Measurements from ENCODE around the gene SPECC1.
"Not testable (repeated sequence)": the region's sequence is repeated elsewhere in the genome, so short reads cannot be mapped to it uniquely, and the experiment has no call there.

SPECC1 gene

DNA sequence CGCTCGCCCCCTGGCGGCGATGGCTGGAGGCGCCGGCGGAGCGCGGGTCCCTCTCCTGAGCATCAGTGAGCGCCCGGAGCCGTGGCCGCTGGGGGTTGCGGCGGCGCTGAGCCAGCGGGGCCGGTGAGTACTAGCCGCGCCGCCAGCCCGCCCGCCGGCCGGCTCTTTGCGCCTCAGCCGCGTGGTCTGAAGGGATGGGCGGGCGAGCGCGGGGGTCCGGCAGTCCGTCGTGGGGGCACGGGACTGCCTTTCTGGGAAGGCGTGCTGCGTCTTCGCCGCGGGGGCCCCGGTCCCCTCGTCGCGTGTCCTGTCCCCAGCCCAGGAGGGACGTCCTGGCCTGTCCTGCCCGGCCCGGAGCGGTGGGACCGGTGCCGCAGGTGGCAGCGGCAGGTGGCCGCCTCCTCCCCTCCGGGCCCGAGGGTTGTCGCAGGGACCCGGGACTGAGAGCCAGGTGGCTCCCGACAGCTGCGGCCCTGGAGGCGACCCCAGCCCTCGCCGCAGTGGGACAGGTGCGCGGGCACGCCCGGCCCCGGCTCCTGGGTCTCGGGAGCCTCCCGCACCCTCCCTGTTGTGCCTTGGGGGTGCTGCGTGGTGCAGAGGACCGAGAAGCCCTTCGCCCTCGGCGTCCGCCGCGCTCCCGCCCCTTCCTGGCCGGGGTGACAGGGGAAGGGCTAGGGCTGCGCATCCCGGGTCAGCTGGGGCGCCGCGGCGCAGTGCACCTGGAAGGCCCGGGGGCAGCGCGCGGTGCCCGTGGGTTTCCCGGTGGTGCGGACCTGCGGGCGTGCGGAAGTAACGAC lies at the start of gene SPECC1:
Gene SPECC1, plus strand, starts transcription at position 58 of the 797 bp plus-strand sequence. CDS start 87,293 bp downstream, outside the sequence.
- no peak for FAIRE-seq
- peak; percentile 25 for DNase-seq (ENCODE audit: low spot score)

DNA sequence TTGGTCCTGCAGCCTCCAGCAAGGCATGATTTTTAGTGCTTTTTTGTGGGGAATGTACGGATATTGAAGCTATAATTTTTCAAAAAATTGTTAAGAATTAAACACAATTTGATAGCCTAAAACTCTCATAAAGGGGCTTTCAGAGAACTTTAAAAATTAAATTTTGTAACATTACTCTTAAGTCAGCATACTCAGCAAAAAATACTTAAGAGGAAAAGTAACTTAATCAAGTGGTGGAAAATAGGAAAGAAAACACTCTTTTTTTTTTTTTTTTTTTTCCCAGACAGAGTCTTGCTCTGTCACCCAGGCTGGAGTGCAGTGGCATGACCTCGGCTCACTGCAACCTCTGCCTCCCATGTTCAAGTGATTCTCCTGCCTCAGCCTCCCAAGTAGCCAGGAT lies 46.2 kb upstream of the SPECC1 start:
- not testable (repeated sequence) for FAIRE-seq; DNase-seq (ENCODE audit: low spot score)

DNA sequence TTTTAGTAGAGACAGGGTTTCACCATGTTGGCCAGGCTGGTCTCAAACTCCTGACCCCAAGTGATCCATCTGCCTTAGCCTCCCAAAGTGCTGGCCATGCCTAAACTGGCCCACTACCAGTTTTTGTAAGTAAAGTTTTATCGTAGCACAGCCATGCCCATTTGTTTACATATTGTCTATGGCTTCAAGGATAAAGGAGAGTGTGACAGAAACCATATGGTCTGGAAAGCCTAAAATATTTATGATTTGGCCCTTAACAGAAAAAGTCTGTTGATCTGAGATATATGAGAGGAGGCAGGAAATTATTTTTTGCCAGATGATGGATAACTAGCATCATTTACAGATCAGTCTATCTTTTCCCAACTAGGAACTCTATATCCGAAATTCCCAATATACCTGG lies 36.0 kb upstream of the SPECC1 start:
- DNase-seq (ENCODE audit: low spot score) = no peak
- no peak for FAIRE-seq

GRCh38 chr17:19975601-19976000 lies 33.6 kb upstream of the SPECC1 start:
- FAIRE-seq = no peak
- DNase-seq (ENCODE audit: low spot score) = no peak

DNA sequence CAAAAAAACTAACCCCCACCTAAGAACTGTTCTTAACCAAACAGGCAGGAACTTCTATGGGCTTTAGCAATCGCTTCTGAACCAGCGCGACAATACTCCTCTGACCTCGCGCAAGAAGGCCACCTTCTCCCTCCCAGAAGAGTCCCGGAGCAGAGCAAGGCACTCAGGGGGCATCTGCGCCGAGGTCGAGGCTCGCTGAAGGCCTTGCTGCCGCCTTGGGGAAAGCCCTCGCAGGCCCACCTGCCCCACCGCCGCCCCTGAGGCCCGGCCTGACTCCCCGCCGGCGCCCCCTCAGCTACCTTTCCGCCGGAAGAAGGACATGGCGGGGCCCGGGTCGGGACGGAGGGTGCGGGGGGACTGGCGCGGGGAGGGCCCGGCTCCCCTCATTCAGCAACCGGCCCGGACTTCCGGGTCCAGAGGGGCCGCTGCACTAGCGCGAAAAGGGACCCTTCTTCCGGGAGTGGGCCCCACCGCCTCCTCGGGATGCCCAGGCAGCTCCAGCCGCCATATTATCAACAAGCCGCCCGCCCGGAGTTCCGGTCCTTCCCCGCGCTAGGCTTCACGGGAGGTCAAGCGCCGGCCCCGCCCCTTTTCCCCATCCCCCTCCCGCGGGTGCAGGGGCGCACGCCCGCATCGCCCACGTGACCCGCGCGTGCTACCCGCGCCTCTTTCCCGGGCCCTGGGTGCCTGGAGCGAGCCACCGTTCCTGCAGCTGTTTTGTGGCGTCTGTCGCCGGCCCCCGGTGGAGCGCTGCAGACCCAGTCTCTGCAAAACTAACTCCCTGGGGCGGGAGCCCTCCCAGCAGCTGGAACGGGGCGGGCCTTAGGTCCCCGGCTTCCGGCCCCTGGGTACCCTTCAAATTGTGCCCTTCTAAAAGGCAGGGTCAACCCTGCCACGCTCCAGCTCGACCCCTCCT lies 31.6 kb upstream of the SPECC1 start, which contains the start of gene AKAP10:
Gene AKAP10, minus strand, starts transcription at position 536 of the 916 bp plus-strand sequence. Its CDS starts 149 bp downstream, at position 387.
- FAIRE-seq = no peak
- peak; percentile 52 for DNase-seq (ENCODE audit: low spot score)

DNA sequence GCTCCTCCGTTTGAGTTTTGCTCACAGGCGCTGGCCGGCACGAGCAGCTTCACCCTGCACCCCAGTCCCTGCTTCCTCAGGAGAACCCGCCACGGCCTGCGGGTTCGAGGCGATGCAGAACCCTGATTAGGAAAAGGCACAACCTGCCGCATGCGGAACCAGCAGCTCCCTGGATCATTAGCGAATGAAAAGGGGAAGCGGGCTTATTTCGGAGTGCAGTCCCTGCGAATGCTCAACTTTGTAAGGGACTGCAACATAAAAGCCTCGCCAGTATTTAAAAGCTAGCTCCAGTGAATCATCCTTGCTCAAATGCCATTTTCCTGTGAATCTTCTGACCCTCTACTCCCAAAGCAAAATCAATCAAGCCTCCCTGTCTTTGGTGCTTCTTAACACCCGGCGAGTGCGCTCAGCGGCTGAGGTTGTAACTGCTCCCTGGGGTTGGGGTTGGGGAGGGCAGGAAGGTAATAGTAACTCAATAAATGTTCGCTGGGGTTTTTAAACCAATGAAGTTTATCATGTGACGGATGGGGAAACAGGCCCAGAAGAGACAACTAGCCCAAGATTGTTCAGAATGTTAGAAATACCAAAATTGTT lies 30.9 kb upstream of the SPECC1 start:
- DNase-seq (ENCODE audit: low spot score) = no peak
- no peak for FAIRE-seq

GRCh38 chr17:19978805-19979211 lies 30.4 kb upstream of the SPECC1 start:
- FAIRE-seq (no peak), DNase-seq (ENCODE audit: low spot score) (no peak)

- DNase-seq (ENCODE audit: low spot score) (no peak), FAIRE-seq (no peak)
Observed at GRCh38 chr17:19979917-19980770, 29.0 kb upstream of the SPECC1 start.

GRCh38 chr17:19986941-19987861 lies 22.0 kb upstream of the SPECC1 start:
- no peak for FAIRE-seq

GRCh38 chr17:19987897-19988296 lies 21.3 kb upstream of the SPECC1 start:
- FAIRE-seq (no peak), DNase-seq (ENCODE audit: low spot score) (no peak)

More at GRCh38 chr17:19986941-19987861, 22.0 kb upstream of the SPECC1 start:
- no peak for DNase-seq (ENCODE audit: low spot score)

GRCh38 chr17:19991252-19991885 lies 17.8 kb upstream of the SPECC1 start:
- no peak for FAIRE-seq
- no peak for DNase-seq (ENCODE audit: low spot score)

DNA sequence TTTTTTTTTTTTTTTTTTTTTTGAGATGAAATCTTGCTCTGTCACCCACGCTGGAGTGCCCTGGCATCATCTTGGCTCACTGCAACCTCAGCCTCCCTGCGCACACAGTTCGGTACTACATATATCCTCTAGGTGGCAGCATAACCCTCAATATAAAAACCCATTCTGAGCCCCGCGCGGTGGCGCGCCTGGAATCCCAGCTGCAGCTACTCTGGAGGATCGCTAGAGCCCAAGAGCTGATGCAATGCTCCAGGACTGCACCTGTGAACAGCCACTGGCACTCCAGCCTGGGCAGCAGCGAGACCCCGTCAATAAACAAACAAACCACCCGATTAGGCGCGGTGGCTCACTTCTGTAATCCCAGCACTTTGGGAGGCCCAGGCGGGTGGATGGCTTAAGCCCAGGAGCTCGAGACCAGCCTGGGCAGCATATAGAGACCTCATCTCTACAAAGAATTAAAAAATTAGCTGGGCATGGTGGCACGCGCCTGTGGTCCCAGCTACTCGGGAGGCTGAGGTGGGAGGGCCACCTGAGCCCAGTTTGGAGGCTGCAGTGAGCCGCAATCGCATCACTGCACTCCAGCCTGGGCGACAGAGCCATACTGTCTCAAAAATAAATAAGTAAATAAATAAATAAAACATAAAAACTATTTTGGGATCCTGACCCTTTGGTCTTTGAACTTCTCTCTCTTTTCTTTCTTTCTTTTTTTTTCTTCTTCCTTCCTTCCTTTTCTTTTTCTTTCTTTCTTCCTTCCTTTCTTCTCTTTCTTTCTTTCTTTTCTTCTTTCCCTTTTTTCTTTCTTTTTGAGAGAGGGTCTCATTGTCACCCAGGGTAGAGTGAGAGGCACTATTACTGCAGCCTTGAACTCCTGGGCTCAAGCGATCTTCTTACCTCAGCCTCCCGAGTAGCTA lies 16.1 kb upstream of the SPECC1 start:
- peak; percentile 65 for DNase-seq (ENCODE audit: low spot score)
- peak; percentile 42 for FAIRE-seq

DNA sequence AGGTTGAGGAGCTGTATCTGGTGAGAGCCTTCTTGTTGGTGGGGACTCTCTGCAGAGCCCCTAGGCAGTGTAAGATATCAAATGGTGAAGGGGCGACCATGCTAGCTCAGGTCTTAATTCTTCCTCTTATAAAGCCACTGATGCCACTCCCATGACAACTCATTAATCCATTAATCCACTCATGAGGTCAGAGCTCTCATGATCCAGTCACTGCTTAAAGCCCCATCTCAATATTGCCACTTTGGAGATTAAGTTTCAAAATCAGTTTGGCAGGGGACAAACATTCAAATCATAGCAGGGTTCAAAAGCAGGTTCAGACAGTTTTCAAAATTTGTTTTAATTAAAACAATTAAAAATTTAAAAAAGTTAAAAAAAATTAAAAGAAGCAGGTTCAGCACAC lies 13.1 kb upstream of the SPECC1 start:
- DNase-seq (ENCODE audit: low spot score) (no peak), FAIRE-seq (no peak)

DNA sequence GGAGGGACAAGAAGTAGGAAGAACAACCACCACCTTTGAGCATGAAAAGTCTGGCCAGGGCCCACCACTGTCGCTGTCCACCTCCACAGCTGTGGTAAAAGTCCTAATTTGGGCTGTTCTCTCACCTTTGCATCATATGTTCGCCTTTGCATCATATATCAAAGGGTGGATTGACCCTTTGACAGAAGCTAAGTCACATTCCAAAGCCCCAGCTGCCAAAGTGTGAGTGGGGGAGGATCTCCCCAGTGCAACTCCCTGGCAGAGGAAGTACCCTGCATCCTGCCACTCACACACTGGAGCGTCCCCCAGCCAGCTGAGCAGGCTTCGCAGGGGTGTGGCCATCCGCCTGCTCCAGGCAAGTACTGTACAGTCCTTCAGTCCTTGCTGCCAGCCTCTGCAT lies 12.7 kb upstream of the SPECC1 start:
- no peak for DNase-seq (ENCODE audit: low spot score)
- no peak for FAIRE-seq

DNA sequence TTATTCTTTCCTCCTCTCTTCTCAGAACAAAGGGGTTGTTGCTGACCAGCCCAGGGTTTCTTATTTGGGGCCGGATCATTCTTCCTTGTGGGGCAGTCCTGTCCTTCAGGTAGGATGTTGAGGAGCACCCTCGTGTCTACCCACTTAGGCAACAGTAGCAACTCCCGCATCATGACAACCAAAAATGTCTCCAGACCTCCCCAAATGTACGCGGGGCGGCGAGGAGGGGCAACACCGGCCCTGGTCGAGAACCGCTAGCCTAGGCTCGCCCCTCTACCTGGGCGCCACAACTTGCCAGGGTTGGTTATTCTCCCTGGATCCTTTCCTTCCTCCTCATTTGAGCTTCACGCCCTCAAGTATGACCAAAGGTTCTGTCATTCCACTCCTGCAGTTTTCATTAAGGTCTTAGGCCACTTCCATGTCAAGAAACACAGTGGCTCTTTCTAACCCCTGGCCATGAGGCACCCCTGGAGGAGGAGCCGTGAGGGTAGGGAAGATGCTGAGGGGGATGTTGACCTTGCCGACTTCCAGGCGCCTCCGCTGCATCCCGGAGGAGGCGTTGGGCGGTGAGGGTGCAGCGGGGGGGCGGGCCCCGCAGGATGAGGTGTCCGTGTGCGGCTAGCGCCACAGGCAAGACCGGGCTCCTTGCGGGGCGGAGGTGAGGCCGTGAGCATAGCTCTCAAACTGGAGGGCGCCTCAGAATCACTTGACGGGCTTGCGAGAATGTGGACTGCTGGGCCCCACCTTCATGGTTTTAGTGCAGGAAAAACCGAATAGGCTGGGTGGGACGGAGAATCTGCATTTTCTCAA lies 712 bp upstream of the SPECC1 start:
- FAIRE-seq (no peak), DNase-seq (ENCODE audit: low spot score) (no peak)

DNA sequence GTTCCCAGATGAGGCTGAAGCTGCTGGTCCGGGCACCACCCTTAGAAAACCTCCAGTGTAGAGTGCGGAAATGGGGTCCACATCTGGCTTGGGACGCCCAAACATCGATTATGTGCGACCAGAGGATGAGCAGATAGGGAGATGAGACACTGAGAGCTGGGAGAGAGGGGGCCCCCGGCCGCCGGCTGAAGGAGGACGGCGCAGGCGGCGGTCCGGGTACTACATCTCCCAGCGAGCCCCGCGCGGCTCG lies 182 bp upstream of the SPECC1 start:
- FAIRE-seq (no peak), DNase-seq (ENCODE audit: low spot score) (no peak)

GRCh38 chr17:20010099-20010863 lies 1.1 kb downstream of the SPECC1 start:
- peak; percentile 10 for DNase-seq (ENCODE audit: low spot score)
- no peak for FAIRE-seq

Measured in RCC 7860 (cell line).